HuH-7 (cell line): ENCODE results near the gene YIPF3.
A peak's percentile ranks its signal among the peaks of the same experiment; 100 is the strongest.
"Not testable (repeated sequence)": the region's sequence is repeated elsewhere in the genome, so short reads cannot be mapped to it uniquely, and the experiment has no call there.

ENCODE experiments used
- DNase-seq: peaks from one replicate; pipeline ENCODE4 v3.0.0; 2011; ENCODE audit warnings: low spot score

YIPF3 gene

DNA sequence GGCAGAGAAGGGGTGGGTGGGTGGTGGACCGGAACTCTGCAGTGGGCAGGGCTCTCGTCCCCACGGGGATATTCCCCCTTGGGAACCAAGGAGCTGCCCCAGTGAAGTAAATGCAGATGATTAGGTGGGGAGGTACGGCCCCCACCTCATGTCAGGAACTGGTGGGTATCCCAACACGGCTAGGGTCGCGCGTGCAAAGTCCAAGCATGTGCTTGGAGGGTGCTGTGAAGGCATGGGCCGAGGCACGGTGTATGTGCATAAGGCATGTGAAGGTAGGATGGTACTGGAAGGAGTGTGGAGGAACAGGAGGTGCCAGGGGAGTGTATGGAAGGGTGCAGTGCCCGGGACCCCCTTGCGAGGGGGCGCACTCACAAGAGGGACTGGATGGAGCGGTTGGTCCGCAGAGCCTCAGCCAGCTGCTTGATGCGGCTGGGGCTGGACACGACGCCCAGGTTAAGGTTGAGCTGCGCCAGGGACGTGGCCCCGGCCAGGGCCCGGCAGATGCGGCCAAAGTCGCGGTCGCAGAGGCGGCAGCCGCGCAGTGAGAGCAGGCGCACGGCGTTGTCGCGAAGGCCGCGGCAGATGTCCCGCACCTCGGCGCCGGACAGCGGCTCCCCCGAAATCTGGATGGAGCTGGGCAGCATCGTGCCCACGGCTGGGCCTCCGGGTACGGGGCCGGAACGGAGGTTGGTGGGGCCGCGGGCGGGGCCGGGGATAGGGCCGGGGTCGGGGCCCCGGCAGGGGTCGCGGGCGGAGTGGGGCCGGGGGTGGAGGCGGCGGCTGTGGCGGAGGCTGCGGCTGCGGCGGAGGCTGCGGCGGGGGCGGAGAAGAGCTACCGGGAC lies 7.4 kb downstream of the YIPF3 start:
- DNase-seq: no peak

DNA sequence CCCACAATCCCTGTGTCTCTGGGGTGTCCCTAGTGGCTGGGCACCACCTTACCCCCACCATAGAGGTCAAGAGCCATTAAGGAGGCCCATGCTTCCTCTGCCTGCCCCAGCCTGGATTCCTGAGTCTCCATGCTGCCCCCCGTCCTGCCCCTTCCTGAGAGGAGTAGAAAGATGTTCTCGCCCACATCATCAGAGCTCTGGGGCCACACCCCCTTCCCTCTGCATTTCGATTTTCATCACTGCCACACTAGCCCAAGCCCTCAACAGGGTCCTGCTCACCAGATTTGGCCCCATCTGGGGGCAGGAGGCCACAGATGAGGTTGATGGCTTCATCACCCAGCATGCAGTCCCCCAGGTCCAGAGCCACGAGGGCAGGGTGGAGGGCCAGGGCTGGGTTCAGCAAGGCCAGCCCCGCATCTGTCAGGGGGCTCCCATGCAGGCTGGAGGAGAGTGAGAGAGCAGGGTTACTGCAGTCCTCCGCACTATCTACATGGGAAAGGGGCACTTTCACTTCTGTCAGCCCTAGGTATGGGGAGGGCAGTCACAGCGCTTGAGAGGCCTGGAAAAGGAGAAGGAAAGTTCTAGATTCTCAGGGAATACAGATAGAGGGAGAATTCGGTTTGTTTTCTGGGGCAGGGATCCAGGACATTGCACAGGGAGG lies 8.1 kb downstream of the YIPF3 start:
- DNase-seq: no peak

GRCh38 chr6:43506667-43507471 lies 9.9 kb downstream of the YIPF3 start:
- peak; percentile 85 for DNase-seq

DNA sequence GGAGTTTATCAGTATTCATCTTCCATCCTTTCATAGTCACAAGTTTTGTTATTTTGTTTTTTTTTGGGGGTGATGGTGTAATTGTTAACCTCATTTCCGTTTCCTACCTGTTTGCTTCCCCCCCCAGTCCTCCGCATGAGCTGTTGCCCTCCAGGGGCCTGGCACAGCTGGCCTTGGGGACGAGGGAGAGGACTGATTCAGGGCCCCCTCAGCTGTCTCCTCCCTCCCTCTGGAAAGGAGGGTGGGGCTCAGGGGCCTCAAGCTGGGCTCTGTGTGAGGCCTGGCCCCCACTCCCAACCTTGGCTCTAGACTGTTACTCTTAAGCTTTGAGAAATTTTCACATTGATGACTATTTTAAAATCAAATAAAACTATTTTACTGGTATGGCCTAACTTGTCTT lies 10.6 kb downstream of the YIPF3 start:
- DNase-seq: no peak

DNA sequence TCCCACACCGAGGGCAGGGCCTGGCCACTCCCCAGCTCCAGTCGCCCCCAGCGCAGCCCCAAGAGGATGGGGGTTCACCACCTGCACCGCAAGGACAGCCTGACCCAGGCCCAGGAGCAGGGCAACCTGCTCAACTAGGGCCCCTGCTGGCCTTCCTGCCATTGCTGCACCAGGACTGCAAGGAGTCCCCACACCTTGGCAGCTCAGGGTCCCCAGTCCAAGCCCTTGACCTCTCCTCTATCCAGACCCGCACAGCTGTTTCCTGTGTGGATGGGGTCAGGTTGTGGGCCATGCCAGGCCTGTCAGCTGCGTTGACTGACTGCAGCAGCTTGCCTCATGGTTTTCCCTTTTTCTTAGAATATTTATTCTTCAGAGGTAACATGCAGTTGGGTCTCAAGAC lies 11.0 kb downstream of the YIPF3 start:
- DNase-seq: no peak

GRCh38 chr6:43504756-43505593 lies 11.8 kb downstream of the YIPF3 start:
- no peak for DNase-seq

DNA sequence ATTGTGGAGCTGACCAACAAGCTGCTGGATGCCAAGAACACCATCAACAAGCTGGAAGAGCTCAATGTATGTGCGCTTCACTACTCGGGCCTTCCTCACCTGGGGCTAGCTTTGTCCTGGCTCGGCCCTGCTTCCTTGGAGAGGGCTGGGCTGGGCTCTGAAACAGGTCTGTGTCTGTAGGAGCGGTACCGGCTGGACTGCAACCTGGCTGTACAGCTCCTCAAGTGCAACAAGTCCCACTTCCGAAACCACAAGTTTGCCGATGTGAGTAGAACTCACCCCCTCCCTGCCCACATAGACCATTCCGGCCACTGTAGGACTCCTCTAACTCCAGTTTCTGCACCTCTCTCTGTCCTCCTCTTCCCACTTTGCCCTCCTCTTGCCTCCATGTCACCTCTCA lies 13.3 kb downstream of the YIPF3 start:
- DNase-seq: no peak

- DNase-seq: no peak
These were observed 14.1 kb downstream of the YIPF3 start for GRCh38 chr6:43502666-43503065.

GRCh38 chr6:43500921-43501320 lies 15.8 kb downstream of the YIPF3 start:
- no peak for DNase-seq

- no peak for DNase-seq
These were observed 17.5 kb downstream of the YIPF3 start for GRCh38 chr6:43499028-43499815.

DNA sequence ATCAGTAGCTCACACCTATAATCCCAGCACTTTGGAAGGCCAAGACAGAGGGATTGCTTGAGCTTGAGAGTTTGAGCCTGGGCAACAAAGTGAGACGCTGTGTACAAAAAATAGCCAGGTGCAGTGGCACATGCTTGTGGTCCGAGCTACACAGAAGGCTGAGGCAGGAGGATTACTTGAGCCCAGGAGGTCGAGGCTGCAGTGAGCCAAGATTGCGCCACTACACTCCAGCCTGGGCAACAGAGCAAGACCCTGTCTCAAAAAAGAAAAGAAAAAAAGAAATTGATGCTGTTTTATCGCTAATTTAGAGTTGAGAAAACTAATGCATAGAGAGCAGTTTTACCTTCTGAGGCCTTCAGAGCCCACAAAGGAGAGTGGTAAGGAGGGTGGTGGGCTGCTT lies 18.4 kb downstream of the YIPF3 start:
- DNase-seq: not testable (repeated sequence)

GRCh38 chr6:43497689-43498088 lies 19.0 kb downstream of the YIPF3 start:
- no peak for DNase-seq

DNA sequence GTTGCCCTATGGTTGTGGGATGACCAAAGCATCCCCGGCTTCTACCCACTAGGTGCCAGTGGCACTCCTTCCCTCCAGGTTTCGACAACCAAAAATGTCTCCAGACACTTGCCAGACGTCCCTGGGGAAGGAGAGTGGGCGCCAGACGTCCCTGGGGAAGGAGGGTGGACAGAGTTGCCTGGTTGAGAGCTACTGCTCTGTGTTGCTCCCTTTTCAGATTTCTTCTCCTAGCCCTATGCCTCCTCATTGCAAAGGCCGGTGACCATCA lies 19.7 kb downstream of the YIPF3 start:
- no peak for DNase-seq

GRCh38 chr6:43496370-43497128 lies 20.2 kb downstream of the YIPF3 start:
- peak; percentile 61 for DNase-seq

DNA sequence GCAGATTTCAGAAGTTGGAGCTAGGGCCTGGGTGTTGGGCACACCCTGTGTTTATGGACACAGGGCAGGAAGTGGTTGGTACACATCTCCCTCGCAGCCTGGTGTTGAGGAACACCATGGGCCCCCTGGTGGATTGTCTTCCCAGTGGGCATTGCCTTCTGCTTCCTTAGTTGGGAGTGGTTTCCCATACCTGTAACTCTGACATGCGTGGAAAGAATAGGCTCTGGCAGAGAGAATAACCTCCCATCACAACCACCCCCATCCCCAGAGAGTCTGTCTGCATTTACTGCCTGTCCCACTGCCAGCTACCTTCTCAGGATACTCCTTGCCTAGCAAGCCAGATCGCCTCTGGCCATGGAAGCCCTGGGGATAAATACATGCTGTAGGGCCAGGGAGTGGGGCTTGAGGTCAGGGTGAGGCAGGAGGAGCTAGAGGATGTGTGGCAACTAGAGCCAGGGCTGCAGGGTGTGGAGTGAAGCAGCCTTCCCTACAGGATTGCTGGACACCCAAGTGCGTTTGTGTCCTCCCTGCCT lies 21.3 kb downstream of the YIPF3 start:
- no peak for DNase-seq

- DNase-seq: no peak
These were observed 22.0 kb downstream of the YIPF3 start for GRCh38 chr6:43494766-43495165.

- DNase-seq: no peak
These were observed 22.4 kb downstream of the YIPF3 start for GRCh38 chr6:43494321-43494720.

DNA sequence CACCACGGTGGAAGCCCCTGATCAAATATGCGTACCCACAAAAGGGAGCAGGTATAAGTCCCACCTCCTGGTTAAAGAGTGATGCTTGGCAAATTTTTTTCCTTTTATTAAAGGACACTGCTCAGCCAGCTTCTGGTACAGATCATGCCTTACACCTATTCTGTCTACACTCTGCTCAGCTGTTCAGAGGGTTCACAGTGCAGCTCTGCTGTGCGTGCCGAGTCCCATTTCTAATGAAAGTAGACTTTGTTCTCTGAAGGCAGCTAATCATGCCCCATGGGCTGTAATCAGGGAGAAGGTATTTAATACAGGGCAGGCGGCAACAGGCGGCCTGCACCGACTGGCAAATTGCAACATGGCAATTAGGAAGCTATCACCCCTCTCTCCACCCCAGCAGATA lies 22.9 kb downstream of the YIPF3 start:
- DNase-seq: no peak

- no peak for DNase-seq
These were observed 23.5 kb downstream of the YIPF3 start for GRCh38 chr6:43493230-43493629.

DNA sequence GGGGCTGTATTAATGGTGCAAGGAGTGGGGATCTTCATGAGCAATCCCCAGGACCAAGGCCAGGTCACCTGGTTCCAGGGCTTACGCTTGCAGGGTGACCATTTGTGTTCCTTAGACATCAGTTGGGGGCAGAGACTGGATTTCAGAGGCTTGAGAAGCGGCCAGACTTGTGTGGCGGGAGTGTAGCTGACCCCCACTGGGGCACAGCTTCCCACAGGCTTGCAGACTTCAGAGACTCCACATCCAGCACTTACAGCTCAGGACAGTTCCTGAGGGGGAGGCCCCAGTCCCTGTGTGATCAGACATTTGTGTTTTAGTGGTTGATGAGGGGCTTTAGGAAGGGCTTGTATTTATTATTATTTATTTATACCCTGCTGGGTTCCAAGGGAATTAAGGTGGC lies 24.1 kb downstream of the YIPF3 start:
- DNase-seq: no peak
